Loucy (cell line): ENCODE results near the gene TFDP3.

Experiments used
- H2AFZ ChIP-seq: fragments of 200-600 bp; sonication (generic); 2 replicates; pipeline ENCODE4 v1.6.0; 2016; ENCODE audit warnings: antibody characterized with exemption, mild to moderate bottlenecking, low read length, moderate library complexity
- H3F3A ChIP-seq: fragments of 200-600 bp; 2 replicates; pipeline ENCODE4 v1.6.0; 2016; ENCODE audit warnings: antibody characterized with exemption, low read depth, mild to moderate bottlenecking
- H3K27me3 ChIP-seq: fragments of 200-600 bp; sonication (generic); 2 replicates; pipeline ENCODE4 v1.6.1; 2014; ENCODE audit warnings: low read length, mild to moderate bottlenecking; ENCODE audit not compliant: insufficient read depth, poor library complexity, severe bottlenecking
- H3K36me3 ChIP-seq: fragments of 200-600 bp; sonication (generic); 2 replicates; pipeline ENCODE4 v1.6.1; 2016; ENCODE audit warnings: low read length; ENCODE audit not compliant: insufficient read depth
- H3K4me1 ChIP-seq: fragments of 200-600 bp; sonication (generic); 2 replicates; pipeline ENCODE4 v1.5.1; 2014; ENCODE audit warnings: low read length, mild to moderate bottlenecking; ENCODE audit not compliant: insufficient read depth, poor library complexity, severe bottlenecking
- H3K4me2 ChIP-seq: fragments of 200-600 bp; sonication (generic); 2 replicates; pipeline ENCODE4 v1.6.0; 2014; ENCODE audit warnings: antibody characterized with exemption, low read length, low read depth, mild to moderate bottlenecking; ENCODE audit not compliant: poor library complexity, severe bottlenecking
- H3K4me3 ChIP-seq: fragments of 200-600 bp; sonication (generic); 2 replicates; pipeline ENCODE4 v1.5.1; 2014; ENCODE audit warnings: low read length, mild to moderate bottlenecking, mixed read lengths; ENCODE audit not compliant: poor library complexity, severe bottlenecking
- H3K79me2 ChIP-seq: fragments of 200-600 bp; sonication (generic); 2 replicates; pipeline ENCODE4 v1.6.1; 2014; ENCODE audit warnings: low read length; ENCODE audit not compliant: insufficient read depth
- H3K9ac ChIP-seq: fragments of 200-600 bp; sonication (generic); 2 replicates; pipeline ENCODE4 v1.6.0; 2014; ENCODE audit warnings: mild to moderate bottlenecking, low read depth, low read length, moderate library complexity; ENCODE audit not compliant: poor library complexity, severe bottlenecking
- H3K9me2 ChIP-seq: fragments of 200-600 bp; sonication (generic); replicated peaks from 2 replicates; pipeline ENCODE4 v1.6.1; 2016; ENCODE audit warnings: low read depth, low read length, mixed read lengths
- H3K9me3 ChIP-seq: fragments of 200-600 bp; sonication (generic); 2 replicates; pipeline ENCODE4 v1.6.1; 2014; ENCODE audit warnings: mild to moderate bottlenecking, antibody characterized with exemption, low read length, low read depth; ENCODE audit not compliant: insufficient read depth
- H4K20me1 ChIP-seq: fragments of 200-600 bp; sonication (generic); 2 replicates; pipeline ENCODE4 v1.6.0; 2014; ENCODE audit warnings: antibody characterized with exemption, low read length, mild to moderate bottlenecking; ENCODE audit not compliant: insufficient read depth, poor library complexity, severe bottlenecking
- EZH2phosphoT487 ChIP-seq: fragments of 200-600 bp; IDR thresholded peaks from 2 replicates; pipeline ENCODE4 v1.6.1; 2018; ENCODE audit warnings: antibody characterized with exemption, mild to moderate bottlenecking, moderate library complexity, borderline replicate concordance
- TF ChIP-seq, protein P1 (sequence below): fragments of 200-600 bp; sonication (generic); conservative IDR thresholded peaks from 2 replicates; pipeline ENCODE4 v1.5.1; 2014; ENCODE audit warnings: mild to moderate bottlenecking, antibody characterized with exemption, low read length

TFDP3 gene

DNA sequence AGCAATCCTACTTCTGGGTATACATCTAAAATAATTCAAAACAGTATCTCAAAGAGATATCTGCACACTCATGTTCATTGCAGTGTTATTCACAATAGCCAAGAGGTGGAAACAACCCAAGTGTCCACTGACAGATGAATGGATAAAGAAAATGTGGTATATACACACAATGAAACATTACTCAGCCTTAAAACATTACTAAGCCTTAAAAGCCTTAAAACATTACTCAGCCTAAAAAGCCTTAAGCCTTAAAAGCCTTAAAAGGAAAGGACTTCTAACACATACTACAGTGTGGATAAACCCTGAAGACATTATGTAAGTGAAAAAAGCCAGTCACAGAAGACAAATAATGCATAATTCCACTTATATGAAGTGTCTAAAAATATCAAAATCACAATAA is 40.3 kb upstream of the TFDP3 start:
- H3K9me2 ChIP-seq = no peaks in the 10 kb centered on the region
- H3K4me3 ChIP-seq = no peak overlapping the region
- TF ChIP-seq, protein P1, sequence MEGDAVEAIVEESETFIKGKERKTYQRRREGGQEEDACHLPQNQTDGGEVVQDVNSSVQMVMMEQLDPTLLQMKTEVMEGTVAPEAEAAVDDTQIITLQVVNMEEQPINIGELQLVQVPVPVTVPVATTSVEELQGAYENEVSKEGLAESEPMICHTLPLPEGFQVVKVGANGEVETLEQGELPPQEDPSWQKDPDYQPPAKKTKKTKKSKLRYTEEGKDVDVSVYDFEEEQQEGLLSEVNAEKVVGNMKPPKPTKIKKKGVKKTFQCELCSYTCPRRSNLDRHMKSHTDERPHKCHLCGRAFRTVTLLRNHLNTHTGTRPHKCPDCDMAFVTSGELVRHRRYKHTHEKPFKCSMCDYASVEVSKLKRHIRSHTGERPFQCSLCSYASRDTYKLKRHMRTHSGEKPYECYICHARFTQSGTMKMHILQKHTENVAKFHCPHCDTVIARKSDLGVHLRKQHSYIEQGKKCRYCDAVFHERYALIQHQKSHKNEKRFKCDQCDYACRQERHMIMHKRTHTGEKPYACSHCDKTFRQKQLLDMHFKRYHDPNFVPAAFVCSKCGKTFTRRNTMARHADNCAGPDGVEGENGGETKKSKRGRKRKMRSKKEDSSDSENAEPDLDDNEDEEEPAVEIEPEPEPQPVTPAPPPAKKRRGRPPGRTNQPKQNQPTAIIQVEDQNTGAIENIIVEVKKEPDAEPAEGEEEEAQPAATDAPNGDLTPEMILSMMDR = no peak
- no peak for TF ChIP-seq EZH2phosphoT487
- H3F3A ChIP-seq = no peaks in the 10 kb centered on the region
- no peaks in the 10 kb centered on the region for H3K9me3 ChIP-seq
- H3K4me1 ChIP-seq = peaks cover 6% of the 10 kb centered on the region
- H3K27me3 ChIP-seq = no peaks in the 10 kb centered on the region
- no peaks in the 10 kb centered on the region for H3K36me3 ChIP-seq
- H2AFZ ChIP-seq = no peak overlapping the region
- H3K4me2 ChIP-seq = no peak overlapping the region
- no peaks in the 10 kb centered on the region for H4K20me1 ChIP-seq
- no peak overlapping the region for H3K9ac ChIP-seq
- H3K79me2 ChIP-seq = no peaks in the 10 kb centered on the region

DNA sequence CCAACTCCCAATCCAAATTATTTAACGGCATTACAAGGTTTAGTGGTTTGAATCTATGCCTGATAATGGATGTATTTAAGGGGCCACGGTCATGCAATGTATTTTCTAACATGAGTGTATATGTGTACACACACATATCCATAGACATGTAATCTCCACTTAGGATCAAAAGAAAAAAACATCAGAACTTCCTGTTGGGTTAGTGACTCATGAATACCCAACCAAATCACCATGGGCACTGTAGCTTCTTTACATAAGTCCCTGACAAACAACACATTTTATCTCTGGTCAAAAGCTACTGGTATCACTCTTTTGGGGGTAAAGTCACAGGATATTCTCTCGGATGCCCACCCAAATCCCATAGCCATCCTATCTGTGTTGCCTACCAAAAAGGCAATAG is 36.5 kb upstream of the TFDP3 start:
- Histone ChIP-seq H3K9me3 (no peaks in the 10 kb centered on the region), H3K36me3 (no peaks in the 10 kb centered on the region), H3K27me3 (no peaks in the 10 kb centered on the region), H3K4me1 (peaks cover 6% of the 10 kb centered on the region), H3F3A (no peaks in the 10 kb centered on the region), H4K20me1 (no peaks in the 10 kb centered on the region), H3K79me2 (no peaks in the 10 kb centered on the region), H3K9me2 (no peaks in the 10 kb centered on the region), H3K9ac (no peak overlapping the region), H3K4me2 (no peak overlapping the region), H2AFZ (no peak overlapping the region), H3K4me3 (no peak overlapping the region)
- no peak for TF ChIP-seq EZH2phosphoT487
- TF ChIP-seq, protein P1 = no peak

DNA sequence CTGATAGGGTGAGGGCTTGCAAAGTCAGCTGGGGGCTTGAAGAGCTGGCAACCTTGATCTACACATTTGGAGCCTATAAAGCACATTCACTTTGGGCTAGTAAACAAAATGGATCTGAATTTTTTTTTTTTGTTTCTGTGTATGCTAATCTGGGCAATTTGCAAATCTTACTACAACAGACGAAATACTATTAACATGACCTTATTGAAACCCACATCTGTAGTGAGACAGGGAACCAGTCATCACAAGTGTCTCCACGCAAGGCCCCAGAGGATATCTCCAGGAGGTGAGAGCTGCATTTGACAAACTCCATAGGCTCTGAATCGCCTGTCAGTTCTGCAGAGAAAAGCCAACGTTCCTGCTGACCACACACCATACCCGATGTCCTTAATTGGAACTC is 33.0 kb upstream of the TFDP3 start:
- Histone ChIP-seq H2AFZ (no peak overlapping the region), H3K9ac (no peak overlapping the region), H3K79me2 (no peaks in the 10 kb centered on the region), H4K20me1 (no peaks in the 10 kb centered on the region), H3K4me2 (no peak overlapping the region), H3K27me3 (no peaks in the 10 kb centered on the region), H3K9me3 (no peaks in the 10 kb centered on the region; the same call in 1 of the 2 replicates), H3F3A (no peaks in the 10 kb centered on the region), H3K4me3 (no peak overlapping the region), H3K9me2 (no peaks in the 10 kb centered on the region), H3K36me3 (no peaks in the 10 kb centered on the region), H3K4me1 (peaks cover 6% of the 10 kb centered on the region)
- TF ChIP-seq, protein P1 = no peak
- TF ChIP-seq EZH2phosphoT487 = no peak
